ENCODE measurements around the gene CYTH1. TPM values are rescaled to one million over a fixed set of nuclear protein-coding genes. Genes with fewer than 3 reads are reported as not detected.
A peak's percentile ranks its signal among the peaks of the same experiment; 100 is the strongest.

Gene CYTH1
- total RNA-seq, 4 donors from 2014 or later: 6.2 to 56.1 (median 44.3) TPM

GRCh38 chr17:78748730-78749317 is 33.2 kb downstream of the CYTH1 start:
- no peaks in the 10 kb centered on the region for H3K27me3 ChIP-seq
- no peaks in the 10 kb centered on the region for H3K4me1 ChIP-seq
- peak; percentile 33 to 55 for DNase-seq
- H3K27ac ChIP-seq: peak overlapping the region; percentile 61 to 82
- intact Hi-C loops (cut with DNase I; ENCODE audit: low total_unique reads): no loop called here
- no peaks in the 10 kb centered on the region for H3K36me3 ChIP-seq
- H3K9me3 ChIP-seq: no peaks in the 10 kb centered on the region
- H3K4me3 ChIP-seq: no peak overlapping the region
- TF ChIP-seq CTCF (IDR thresholded peaks at IDR 0.05): no peak
- TF ChIP-seq POLR2A (IDR thresholded peaks at IDR 0.05): peak in 1 of 2 donors; percentile 11

GRCh38 chr17:78748048-78748729 is 33.9 kb downstream of the CYTH1 start:
- intact Hi-C loops (cut with DNase I; ENCODE audit: low total_unique reads): no loop called here
- no peaks in the 10 kb centered on the region for H3K9me3 ChIP-seq
- H3K4me1 ChIP-seq: no peaks in the 10 kb centered on the region
- H3K27ac ChIP-seq: peak overlapping the region; percentile 53 to 82
- H3K36me3 ChIP-seq: no peaks in the 10 kb centered on the region
- TF ChIP-seq CTCF (IDR thresholded peaks at IDR 0.05) (no peak), POLR2A (IDR thresholded peaks at IDR 0.05) (no peak)
- H3K4me3 ChIP-seq: no peak overlapping the region
- DNase-seq: no peak
- no peaks in the 10 kb centered on the region for H3K27me3 ChIP-seq

- Histone ChIP-seq H3K27me3 (no peaks in the 10 kb centered on the region), H3K4me1 (no peaks in the 10 kb centered on the region), H3K27ac (peak overlapping the region; percentile 53 to 82), H3K4me3 (no peak overlapping the region), H3K36me3 (no peaks in the 10 kb centered on the region), H3K9me3 (no peaks in the 10 kb centered on the region)
- intact Hi-C loops (cut with DNase I; ENCODE audit: low total_unique reads): no loop called here
- DNase-seq: no peak
- TF ChIP-seq POLR2A (IDR thresholded peaks at IDR 0.05) (no peak), CTCF (IDR thresholded peaks at IDR 0.05) (no peak)
Observed at GRCh38 chr17:78747488-78747887, 34.6 kb downstream of the CYTH1 start.

GRCh38 chr17:78746949-78747269 is 35.2 kb downstream of the CYTH1 start:
- intact Hi-C loops (cut with DNase I; ENCODE audit: low total_unique reads): no loop called here
- no peak for TF ChIP-seq CTCF (IDR thresholded peaks at IDR 0.05)
- DNase-seq: no peak
- Histone ChIP-seq H3K4me1 (no peaks in the 10 kb centered on the region), H3K4me3 (no peak overlapping the region), H3K36me3 (no peaks in the 10 kb centered on the region), H3K27ac (peak overlapping the region; percentile 53 to 82), H3K9me3 (no peaks in the 10 kb centered on the region), H3K27me3 (no peaks in the 10 kb centered on the region)

GRCh38 chr17:78746263-78746948 is 35.7 kb downstream of the CYTH1 start:
- Histone ChIP-seq H3K27me3 (no peaks in the 10 kb centered on the region), H3K4me3 (no peak overlapping the region), H3K9me3 (no peaks in the 10 kb centered on the region), H3K27ac (peak overlapping the region; percentile 53 to 82), H3K36me3 (no peaks in the 10 kb centered on the region), H3K4me1 (no peaks in the 10 kb centered on the region)
- TF ChIP-seq CTCF (IDR thresholded peaks at IDR 0.05): no peak
- no peak for TF ChIP-seq POLR2A (IDR thresholded peaks at IDR 0.05)
- DNase-seq: no peak
- intact Hi-C loops (cut with DNase I; ENCODE audit: low total_unique reads): no loop called here
